Retinal pigment epithelial cell (primary cell): Measurements from ENCODE around the gene DCAF5.

Source experiments
- DNase-seq: peaks from one replicate; pipeline ENCODE4 v3.0.0-alpha.2; 2010; ENCODE audit warnings: low read depth
- H3K4me3 ChIP-seq: 2 replicates; pipeline ENCODE4 v1.5.1; 2011; ENCODE audit warnings: mild to moderate bottlenecking, low read length, control low read depth, moderate library complexity
- TF ChIP-seq, protein P1 (sequence below): conservative IDR thresholded peaks from 2 replicates; pipeline ENCODE4 v1.5.1; 2011; ENCODE audit warnings: low read depth, low read length, control low read depth, inconsistent platforms

DCAF5 gene

DNA sequence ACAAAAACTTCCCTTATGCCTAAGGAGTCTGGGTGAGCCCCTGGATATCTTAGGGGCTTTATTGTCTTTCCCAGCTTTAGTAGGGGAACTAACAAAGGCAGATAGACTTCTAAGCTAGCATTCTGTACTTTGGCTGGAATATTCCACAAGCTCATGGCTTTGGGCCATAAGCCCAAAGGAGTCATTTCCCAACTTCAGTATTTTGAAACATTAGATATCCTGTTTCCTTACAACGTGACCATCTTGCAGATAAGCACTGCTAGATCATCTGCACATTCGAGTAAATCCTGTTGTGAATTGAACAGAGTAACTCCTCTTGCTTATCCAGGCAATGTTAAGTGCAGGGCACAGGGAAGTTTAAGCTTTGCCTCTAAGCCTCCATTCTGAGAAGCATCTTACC is 103.2 kb downstream of the DCAF5 start:
- H3K4me3 ChIP-seq, result no peak overlapping the region
- DNase-seq, result no peak
- TF ChIP-seq, protein P1, sequence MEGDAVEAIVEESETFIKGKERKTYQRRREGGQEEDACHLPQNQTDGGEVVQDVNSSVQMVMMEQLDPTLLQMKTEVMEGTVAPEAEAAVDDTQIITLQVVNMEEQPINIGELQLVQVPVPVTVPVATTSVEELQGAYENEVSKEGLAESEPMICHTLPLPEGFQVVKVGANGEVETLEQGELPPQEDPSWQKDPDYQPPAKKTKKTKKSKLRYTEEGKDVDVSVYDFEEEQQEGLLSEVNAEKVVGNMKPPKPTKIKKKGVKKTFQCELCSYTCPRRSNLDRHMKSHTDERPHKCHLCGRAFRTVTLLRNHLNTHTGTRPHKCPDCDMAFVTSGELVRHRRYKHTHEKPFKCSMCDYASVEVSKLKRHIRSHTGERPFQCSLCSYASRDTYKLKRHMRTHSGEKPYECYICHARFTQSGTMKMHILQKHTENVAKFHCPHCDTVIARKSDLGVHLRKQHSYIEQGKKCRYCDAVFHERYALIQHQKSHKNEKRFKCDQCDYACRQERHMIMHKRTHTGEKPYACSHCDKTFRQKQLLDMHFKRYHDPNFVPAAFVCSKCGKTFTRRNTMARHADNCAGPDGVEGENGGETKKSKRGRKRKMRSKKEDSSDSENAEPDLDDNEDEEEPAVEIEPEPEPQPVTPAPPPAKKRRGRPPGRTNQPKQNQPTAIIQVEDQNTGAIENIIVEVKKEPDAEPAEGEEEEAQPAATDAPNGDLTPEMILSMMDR, result no peak

- no peak for DNase-seq
- TF ChIP-seq, protein P1, result no peak
- no peak overlapping the region for H3K4me3 ChIP-seq
These were observed 104.5 kb downstream of the DCAF5 start for GRCh38 chr14:69048456-69048855.

- DNase-seq, result no peak
- TF ChIP-seq, protein P1, result no peak
- no peak overlapping the region for H3K4me3 ChIP-seq
These were observed 105.7 kb downstream of the DCAF5 start for GRCh38 chr14:69047255-69047654.

DNA sequence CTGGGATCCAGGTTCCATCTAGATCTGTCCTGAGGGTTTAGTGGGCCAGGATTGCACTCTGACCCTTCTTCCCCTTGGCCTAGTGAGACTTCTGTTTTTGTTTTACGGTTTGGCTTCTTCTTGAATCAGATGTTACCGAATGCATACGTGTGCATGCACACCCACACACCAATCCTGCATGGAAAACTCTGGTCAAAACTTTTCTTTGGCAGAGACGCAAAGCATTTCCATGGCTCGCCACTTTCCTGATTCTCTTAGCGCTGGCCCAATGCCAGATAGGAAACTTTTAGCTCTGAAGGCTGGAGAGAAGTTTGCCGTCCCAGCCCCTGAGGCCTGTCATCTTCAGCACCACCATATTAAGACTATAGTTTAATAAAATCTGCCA is 106.5 kb downstream of the DCAF5 start:
- TF ChIP-seq, protein P1, result no peak
- no peak for DNase-seq
- H3K4me3 ChIP-seq, result no peak overlapping the region

GRCh38 chr14:69045857-69046475 is 107.0 kb downstream of the DCAF5 start:
- H3K4me3 ChIP-seq, result no peak overlapping the region
- no peak for DNase-seq
- TF ChIP-seq, protein P1, result no peak

- TF ChIP-seq, protein P1, result no peak
- no peak overlapping the region for H3K4me3 ChIP-seq
These were observed 107.9 kb downstream of the DCAF5 start for GRCh38 chr14:69044965-69045555.

DNA sequence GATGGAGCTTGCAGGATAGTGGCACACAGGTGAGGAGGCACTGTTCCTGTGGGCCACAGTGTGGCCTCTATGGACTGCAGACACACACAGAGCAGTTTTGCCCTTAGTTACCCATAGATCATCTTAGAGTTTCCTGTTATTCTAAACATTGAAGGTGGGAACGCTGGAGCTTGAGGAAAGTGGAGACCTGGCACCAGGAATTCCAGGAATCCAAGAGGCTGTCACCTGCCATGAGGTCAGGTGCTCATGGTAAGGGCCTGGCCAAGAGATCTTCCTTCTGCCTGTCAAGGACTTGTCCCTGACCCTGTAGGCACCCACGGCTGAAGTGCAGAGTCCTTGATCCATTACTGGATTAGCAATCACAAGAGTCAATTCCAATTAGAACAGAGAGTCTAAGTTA is 108.6 kb downstream of the DCAF5 start:
- DNase-seq, result no peak
- TF ChIP-seq, protein P1, result no peak
- no peak overlapping the region for H3K4me3 ChIP-seq

More at GRCh38 chr14:69044965-69045555, 107.9 kb downstream of the DCAF5 start:
- DNase-seq, result no peak
